Esophagus squamous epithelium (tissue), 5 donors: ENCODE results near the gene ZSWIM3. TPM values are rescaled to one million over a fixed set of nuclear protein-coding genes. Genes with fewer than 3 reads are reported as not detected.
"Not testable (repeated sequence)": the region's sequence is repeated elsewhere in the genome, so short reads cannot be mapped to it uniquely, and the experiment has no call there.

Experiments used
- DNase-seq: peaks from one replicate; lab custom pipeline; 2025; lab: John Stamatoyannopoulos, UW
- H3K27ac ChIP-seq, 4 donors: fragments of 200-600 bp; sonication (generic); one replicate each; pipeline ENCODE4 v1.5.1; 2016 to 2019; ENCODE audit warnings: mild to moderate bottlenecking in 1 of 4
- H3K27me3 ChIP-seq, 4 donors: fragments of 200-600 bp; sonication (generic); 1 replicate in 3 of 4; 2 replicates in 1 of 4; pipeline versions ENCODE4 v1.5.1 to v1.6.0; 2017 to 2021; ENCODE audit warnings: antibody characterized with exemption in 1 of 4
- H3K36me3 ChIP-seq, 3 donors: fragments of 200-600 bp; sonication (generic); one replicate each; pipeline ENCODE4 v1.5.1; 2016 to 2019
- H3K4me1 ChIP-seq, 3 donors: fragments of 200-600 bp; sonication (generic); one replicate each; pipeline ENCODE4 v1.5.1; 2017 to 2019
- H3K4me3 ChIP-seq, 4 donors: fragments of 200-600 bp; sonication (generic); 1 replicate in 3 of 4; 2 replicates in 1 of 4; pipeline ENCODE4 v1.5.1; 2016 to 2019; ENCODE audit warnings: mild to moderate bottlenecking in 2 of 4, moderate library complexity in 1 of 4
- H3K9me3 ChIP-seq, 3 donors: fragments of 200-600 bp; sonication (generic); one replicate each; pipeline ENCODE4 v1.5.1; 2016 to 2019
- CTCF ChIP-seq, 6 experiments: fragments of 450-650 bp in 4 of 6; fragments of 200-600 bp in 2 of 6; sonication (generic) in 2 of 6; IDR thresholded peaks; one replicate each; pipeline ENCODE4 v1.5.1; 2016 to 2019; ENCODE audit warnings: antibody characterized with exemption in 6 of 6, mild to moderate bottlenecking in 4 of 6, moderate library complexity in 4 of 6
- POLR2A ChIP-seq, 4 donors: fragments of 450-650 bp; IDR thresholded peaks; one replicate each; pipeline ENCODE4 v1.6.1; 2017; ENCODE audit warnings: antibody characterized with exemption in 4 of 4, mild to moderate bottlenecking in 4 of 4, moderate library complexity in 3 of 4
- WGBS, 2 donors: methylation state at CpG; one replicate each; pipeline ENCODE4 v1.1.5; 2018; 5-methylcytosine and 5-hydroxymethylcytosine counted together
- intact Hi-C: fragments of 100-400 bp; cut with DNase I; formaldehyde crosslinking; loops from one replicate; pipeline ENCODE4 v1.15.0; 2022
- total RNA-seq, 4 donors: library from RNA; depleted of rRNA; stranded (reverse); fragments of >200 nt; gene quantifications; one replicate each; pipeline ENCODE4 v1.1.0, GENCODE V29; 2016
- donor health status: DM: yes; HTN: yes; CAD: no.

ZSWIM3 gene
- total RNA-seq, 4 donors from 2014 or later, result 1.1 to 3.2 (median 2.5) TPM

GRCh38 chr20:45873409-45874103 is 16.1 kb downstream of the ZSWIM3 start:
- H3K4me1 ChIP-seq, result no peaks in the 10 kb centered on the region
- no peak for DNase-seq
- WGBS, 2 donors, result 73 to 83% methylated on average over 1 of the region's 1 CpG
- no peaks in the 10 kb centered on the region for H3K9me3 ChIP-seq
- H3K27ac ChIP-seq, result peak overlapping the region in 1 of 4 donors; percentile 57
- intact Hi-C loops, result no loop called here
- H3K4me3 ChIP-seq, result no peak overlapping the region
- H3K27me3 ChIP-seq, result no peaks in the 10 kb centered on the region
- peaks cover 0 to 22% (median 5%) of the 10 kb centered on the region in 3 donors for H3K36me3 ChIP-seq
- no peak for TF ChIP-seq POLR2A (IDR thresholded peaks at IDR 0.05)
- no peak for TF ChIP-seq CTCF (IDR thresholded peaks at IDR 0.05)

GRCh38 chr20:45874104-45874481 is 16.7 kb downstream of the ZSWIM3 start:
- WGBS, 2 donors, result 85 to 89% methylated on average over 8 to 10 of the region's 10 CpGs
- intact Hi-C loops, H3K9me3 ChIP-seq, H3K4me1 ChIP-seq, H3K27ac ChIP-seq, H3K27me3 ChIP-seq, H3K4me3 ChIP-seq, DNase-seq: not testable (repeated sequence)
- peak in 1 of 6 experiments; percentile 2 for TF ChIP-seq CTCF (IDR thresholded peaks at IDR 0.05)
- H3K36me3 ChIP-seq, result peaks cover 0 to 22% (median 5%) of the 10 kb centered on the region in 3 donors

GRCh38 chr20:45874576-45874975 is 17.2 kb downstream of the ZSWIM3 start:
- intact Hi-C loops, result no loop called here
- Histone ChIP-seq H3K4me1 (no peaks in the 10 kb centered on the region), H3K36me3 (peaks cover 0 to 22% (median 5%) of the 10 kb centered on the region in 3 donors), H3K27ac (no peak overlapping the region), H3K9me3 (no peaks in the 10 kb centered on the region), H3K27me3 (no peaks in the 10 kb centered on the region), H3K4me3 (no peak overlapping the region)
- 63 to 70% methylated on average over 4 of the region's 4 CpGs for WGBS, 2 donors
- no peak for TF ChIP-seq POLR2A (IDR thresholded peaks at IDR 0.05)
- no peak for TF ChIP-seq CTCF (IDR thresholded peaks at IDR 0.05)
- no peak for DNase-seq

- H3K4me1 ChIP-seq, result peaks cover 5 to 19% (median 12%) of the 10 kb centered on the region in 3 donors
- H3K4me3 ChIP-seq, result no peak overlapping the region
- TF ChIP-seq POLR2A (IDR thresholded peaks at IDR 0.05) (no peak), CTCF (IDR thresholded peaks at IDR 0.05) (no peak)
- peak overlapping the region in 1 of 4 donors; percentile 28 for H3K27ac ChIP-seq
- WGBS, 2 donors, result 80 to 91% methylated on average over 5 to 7 of the region's 13 CpGs
- DNase-seq, result no peak
- H3K9me3 ChIP-seq, result no peaks in the 10 kb centered on the region
- H3K27me3 ChIP-seq, result no peaks in the 10 kb centered on the region
- intact Hi-C loops, result no loop called here
- H3K36me3 ChIP-seq, result peaks cover 0 to 29% (median 11%) of the 10 kb centered on the region in 3 donors
Observed at GRCh38 chr20:45878076-45878761, 20.8 kb downstream of the ZSWIM3 start.
